Fibroblast of skin of right biceps (primary cell): ENCODE results near the gene MACC1.

Source experiments
- DNase-seq: peaks from one replicate; pipeline ENCODE4 v3.0.0-alpha.2; 2013

The MACC1 gene, protein sequence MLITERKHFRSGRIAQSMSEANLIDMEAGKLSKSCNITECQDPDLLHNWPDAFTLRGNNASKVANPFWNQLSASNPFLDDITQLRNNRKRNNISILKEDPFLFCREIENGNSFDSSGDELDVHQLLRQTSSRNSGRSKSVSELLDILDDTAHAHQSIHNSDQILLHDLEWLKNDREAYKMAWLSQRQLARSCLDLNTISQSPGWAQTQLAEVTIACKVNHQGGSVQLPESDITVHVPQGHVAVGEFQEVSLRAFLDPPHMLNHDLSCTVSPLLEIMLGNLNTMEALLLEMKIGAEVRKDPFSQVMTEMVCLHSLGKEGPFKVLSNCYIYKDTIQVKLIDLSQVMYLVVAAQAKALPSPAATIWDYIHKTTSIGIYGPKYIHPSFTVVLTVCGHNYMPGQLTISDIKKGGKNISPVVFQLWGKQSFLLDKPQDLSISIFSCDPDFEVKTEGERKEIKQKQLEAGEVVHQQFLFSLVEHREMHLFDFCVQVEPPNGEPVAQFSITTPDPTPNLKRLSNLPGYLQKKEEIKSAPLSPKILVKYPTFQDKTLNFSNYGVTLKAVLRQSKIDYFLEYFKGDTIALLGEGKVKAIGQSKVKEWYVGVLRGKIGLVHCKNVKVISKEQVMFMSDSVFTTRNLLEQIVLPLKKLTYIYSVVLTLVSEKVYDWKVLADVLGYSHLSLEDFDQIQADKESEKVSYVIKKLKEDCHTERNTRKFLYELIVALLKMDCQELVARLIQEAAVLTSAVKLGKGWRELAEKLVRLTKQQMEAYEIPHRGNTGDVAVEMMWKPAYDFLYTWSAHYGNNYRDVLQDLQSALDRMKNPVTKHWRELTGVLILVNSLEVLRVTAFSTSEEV

DNA sequence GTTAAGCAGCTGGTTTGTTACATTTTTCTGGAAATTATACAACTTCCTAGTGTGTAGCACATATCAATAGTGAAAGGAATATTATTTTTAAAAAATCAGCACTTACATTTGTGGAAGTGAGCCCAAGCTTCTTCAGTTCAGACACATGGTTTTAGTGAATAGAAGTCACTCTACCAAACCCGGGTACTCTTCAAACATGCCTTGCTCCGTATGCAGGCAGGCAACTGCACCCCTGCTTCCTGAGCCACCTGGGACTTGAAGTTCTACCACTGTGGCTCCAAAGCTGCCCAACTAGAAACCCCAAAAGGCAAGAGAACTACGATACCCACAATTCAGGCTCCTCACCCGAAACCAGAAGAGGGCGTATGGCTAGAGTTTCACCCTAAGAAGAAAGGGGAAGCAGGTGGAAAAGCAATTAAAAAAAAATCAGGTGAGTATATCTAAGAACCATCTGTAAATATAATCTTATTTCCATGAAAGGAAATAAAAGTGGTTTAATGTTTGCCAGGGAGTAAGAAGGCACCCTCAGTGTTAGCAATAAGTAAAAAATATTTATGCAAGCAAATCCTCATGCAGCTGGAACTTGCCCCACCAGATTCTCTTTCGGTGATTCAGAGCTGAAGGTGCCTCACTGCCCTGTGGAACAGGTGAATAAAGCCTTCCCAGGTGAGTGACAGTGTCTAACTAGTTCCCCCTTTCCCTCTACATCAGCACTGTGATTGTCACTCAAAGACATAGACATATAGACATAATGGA is at the start of gene MACC1:
MACC1 (minus strand) TSS at position 192 of the 756 bp plus-strand sequence. CDS start 55,522 bp downstream, outside the sequence.
- DNase-seq: no peak

DNA sequence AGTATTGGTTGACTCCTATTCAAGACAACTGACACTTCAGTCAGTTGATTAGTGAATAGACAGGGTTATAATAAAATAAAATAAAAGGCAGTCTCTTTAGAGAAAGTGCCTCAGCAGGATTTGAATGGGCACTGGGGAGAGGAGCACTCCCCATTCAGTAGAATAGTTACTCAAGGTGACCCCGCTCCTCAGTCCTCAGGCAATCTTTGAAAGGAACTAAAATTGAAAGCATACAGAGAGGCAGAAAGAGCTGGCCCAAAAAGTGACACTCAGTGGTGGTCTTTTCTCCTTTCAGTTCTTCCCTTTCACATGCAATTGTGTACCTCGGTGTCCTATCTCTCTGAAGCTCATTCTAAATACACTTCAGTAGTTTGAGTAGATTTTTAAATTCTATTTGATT is 47.4 kb upstream of the MACC1 start:
- no peak for DNase-seq

DNA sequence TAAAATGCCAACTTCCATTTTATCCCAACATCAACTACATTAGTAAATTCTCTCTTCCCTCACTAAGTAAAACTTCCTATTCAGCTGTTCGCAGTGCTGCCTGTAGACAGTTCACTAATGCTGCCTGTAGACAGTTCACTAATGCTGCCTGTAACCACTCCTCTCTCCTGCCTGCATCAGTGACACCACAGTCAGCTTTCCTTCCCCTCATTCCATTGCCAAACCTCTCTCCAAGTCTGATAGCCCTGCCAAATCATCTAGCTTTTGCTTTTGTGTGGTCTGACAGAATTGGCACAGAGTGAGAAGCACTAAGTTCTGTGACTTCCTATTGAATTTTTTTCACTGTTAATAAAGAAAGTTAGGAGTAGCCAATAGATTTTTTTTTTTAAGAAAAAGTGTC is 43.0 kb upstream of the MACC1 start:
- DNase-seq: peak; percentile 79

DNA sequence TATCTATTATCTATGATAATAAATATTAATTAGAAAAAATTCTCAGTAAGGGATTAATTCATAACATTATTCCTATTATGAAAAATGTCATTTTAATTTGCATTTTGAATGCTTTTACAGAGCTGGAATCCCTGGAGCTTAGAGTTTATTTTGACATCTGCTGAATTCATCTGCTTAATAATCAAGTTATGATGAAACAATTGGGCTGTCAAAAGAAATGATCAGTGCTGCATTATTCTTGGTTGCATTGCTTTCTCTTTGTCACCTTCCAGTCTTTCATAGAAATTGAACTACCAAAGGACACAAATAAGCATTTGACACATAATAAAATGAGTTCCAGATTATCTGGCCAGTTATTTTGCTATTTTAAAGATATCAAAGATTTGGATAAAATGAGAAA is 40.0 kb upstream of the MACC1 start:
- DNase-seq: no peak

- DNase-seq: peak; percentile 40
Measured at GRCh38 chr7:20249920-20250319, 32.7 kb upstream of the MACC1 start.

DNA sequence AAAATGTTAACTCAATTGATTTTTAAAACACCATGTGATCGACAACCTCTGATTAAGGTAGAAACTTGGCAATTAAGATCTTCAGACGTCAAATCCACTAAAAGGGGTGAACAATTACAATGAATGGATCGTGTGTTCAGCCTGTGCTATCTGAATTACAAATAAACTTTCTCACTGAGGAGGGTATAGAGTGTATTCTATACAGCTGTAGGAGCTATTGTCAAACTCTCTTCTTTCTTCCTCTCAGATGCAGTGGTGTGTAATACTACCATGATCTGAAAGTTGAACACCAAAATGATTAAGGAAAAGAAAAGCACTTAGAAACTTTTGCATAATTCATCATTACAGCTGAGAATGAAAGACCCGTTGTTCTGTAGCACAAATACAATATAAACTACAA is 32.2 kb upstream of the MACC1 start:
- no peak for DNase-seq

- no peak for DNase-seq
Measured at GRCh38 chr7:20246236-20246635, 29.1 kb upstream of the MACC1 start.

DNA sequence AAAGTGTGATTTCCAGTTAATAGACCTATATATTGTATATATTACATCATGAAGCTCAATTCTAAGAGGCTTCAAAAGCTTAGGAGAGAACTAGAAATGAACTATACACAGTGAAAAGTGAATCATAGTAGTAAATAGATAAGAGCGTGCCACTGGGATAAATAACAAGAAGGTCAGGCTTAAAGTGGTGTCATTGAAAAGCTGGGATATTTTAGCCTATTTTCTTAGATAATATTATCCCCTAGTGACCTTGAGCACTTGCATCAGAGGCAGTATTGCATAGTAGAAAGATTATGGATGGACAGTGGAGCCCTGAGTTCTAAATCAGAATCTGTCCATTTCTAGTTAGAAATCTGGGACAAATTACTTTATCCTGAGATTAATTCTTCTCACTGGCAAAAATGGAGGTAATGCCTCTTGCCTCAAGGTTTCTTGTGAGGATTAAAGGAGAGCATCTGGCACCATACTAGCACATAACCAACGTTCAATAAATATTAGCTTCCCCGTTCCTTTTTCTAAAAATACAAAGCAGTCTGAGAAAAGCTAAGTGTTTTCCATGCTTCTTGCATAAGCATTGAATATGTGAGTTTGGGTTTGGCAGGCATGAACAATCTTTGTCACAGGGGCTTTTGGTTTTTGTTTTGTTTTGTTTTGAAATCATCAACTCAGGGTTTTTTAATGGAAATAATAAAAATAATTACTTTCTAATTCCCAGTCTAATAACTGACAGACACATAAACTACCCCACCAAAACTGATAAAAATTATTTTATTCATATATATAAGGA is 27.3 kb upstream of the MACC1 start:
- DNase-seq: no peak

- DNase-seq: no peak
Measured at GRCh38 chr7:20241911-20242261, 24.7 kb upstream of the MACC1 start.

GRCh38 chr7:20241194-20241910 is 24.2 kb upstream of the MACC1 start:
- DNase-seq: peak; percentile 99

DNA sequence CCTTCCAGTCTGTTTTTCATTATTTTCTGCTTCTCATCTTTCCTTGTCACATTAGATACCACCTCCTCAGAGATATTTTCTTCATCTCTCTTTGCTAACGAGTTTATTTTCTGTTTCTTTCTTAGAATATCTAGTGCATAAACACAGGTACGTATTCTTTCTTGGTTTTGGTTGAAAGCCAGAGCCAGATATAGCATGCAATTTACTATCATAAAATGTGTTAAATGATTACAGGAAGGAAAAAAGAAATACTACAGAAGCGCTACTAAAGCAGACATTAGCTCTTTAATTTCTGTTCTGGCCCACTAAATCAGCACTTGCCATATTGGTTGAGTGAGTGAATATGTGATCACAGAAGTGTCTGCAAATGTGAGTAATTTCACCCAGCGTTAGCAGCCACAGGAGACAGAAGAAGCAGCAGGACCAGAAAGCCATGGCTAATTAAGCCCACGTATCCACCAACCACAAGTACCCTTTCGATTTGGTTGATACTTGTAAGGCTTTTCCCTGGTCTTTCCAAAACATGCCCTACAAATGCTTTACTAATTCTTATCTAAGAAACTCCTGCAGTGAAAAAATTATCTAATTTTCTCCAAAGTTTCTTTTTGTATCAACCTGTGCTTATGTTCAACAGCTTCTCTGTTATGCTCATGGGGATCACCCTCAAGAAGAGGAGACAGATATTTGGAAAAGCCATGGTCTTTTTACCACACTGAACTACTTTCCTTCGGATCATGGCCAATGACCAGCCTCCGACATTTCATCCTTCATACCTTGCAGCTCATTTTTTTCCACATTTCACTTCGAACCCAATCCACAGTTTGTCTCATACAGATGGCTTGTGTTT is 23.1 kb upstream of the MACC1 start:
- no peak for DNase-seq

- peak; percentile 60 for DNase-seq
Measured at GRCh38 chr7:20238754-20239324, 21.7 kb upstream of the MACC1 start.

- no peak for DNase-seq
Measured at GRCh38 chr7:20238194-20238753, 21.1 kb upstream of the MACC1 start.

GRCh38 chr7:20237464-20238193 is 20.4 kb upstream of the MACC1 start:
- DNase-seq: no peak

DNA sequence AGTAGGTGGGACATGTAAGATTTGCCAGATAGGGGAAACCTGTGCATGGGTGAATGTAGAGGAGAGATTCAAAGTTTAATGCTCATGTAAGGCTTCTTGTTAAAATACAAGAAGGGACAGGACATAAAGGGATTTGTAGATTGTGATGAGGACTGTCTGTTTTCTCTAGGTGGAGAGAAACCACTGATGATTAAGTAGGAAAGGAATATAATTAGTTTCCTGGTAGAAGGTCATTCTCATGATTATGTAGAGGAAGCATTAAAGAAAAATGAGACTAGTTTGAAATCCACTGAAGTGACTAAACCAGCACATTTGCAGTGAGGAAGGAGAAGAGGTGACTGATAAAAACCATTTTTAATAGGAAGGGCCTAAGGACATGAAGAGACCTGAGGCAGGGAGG is 19.6 kb upstream of the MACC1 start:
- peak; percentile 81 for DNase-seq

DNA sequence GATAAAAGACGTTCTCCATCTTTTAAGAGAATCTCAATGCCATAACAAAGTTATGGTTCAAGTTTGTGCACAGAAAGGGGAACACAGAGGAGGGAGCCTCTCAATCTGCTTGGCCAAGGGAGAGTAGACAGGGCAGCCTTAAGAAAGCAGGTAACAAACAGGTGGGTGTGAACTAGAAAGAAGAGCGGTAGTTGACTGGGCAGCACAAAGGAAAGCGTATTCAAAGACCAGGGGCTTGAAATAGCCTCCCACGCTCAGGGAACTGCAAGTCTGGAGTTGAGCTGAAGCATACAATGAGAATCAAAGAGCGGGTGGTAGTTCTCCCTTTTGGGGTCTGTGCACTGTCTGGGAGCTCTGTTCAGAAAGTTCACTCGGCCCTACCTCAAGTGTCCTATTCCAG is 18.9 kb upstream of the MACC1 start:
- no peak for DNase-seq

GRCh38 chr7:20235288-20235687 is 18.1 kb upstream of the MACC1 start:
- DNase-seq: no peak

- no peak for DNase-seq
Measured at GRCh38 chr7:20233362-20233761, 16.2 kb upstream of the MACC1 start.

DNA sequence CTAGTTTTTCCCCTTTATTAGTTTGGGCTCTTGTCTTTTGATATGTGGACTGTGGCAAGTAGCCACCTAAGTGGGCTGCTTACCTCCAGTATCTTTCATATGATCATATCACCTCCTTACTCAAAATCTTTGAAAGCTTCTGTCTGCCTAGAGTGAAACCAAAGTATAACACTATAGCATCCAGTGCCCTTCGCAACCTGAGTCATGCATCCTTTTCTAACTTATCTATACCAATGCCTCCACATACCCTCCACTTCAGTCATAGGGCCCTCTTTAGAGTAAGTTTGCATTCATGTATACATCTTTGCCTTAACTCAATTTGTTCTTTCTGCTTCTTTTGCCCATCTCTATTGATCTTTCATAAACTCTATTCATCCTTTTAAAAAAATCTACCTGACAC is 15.7 kb upstream of the MACC1 start:
- no peak for DNase-seq
